Type B pancreatic cell (in vitro differentiated cells): ENCODE data around the gene NBEA. TPM values are rescaled to one million over a fixed set of nuclear protein-coding genes. Genes with fewer than 3 reads are reported as not detected.

ENCODE experiments used
- DNase-seq: peaks from one replicate; pipeline ENCODE4 v3.0.0; 2021; ENCODE audit warnings: mixed read lengths; ENCODE audit not compliant: unreplicated experiment; ENCODE audit errors: extremely low spot score
- H3K27ac Mint-ChIP-seq: 2 replicates; pipeline ENCODE4 v1.8.0; 2021; ENCODE audit warnings: mild to moderate bottlenecking, mixed read lengths
- H3K27me3 Mint-ChIP-seq: 2 replicates; pipeline ENCODE4 v1.8.0; 2021; ENCODE audit warnings: mixed read lengths
- H3K36me3 Mint-ChIP-seq: 2 replicates; pipeline ENCODE4 v1.8.0; 2021; ENCODE audit warnings: mixed read lengths
- H3K4me1 Mint-ChIP-seq: one replicate; pipeline ENCODE4 v1.8.0; 2021; ENCODE audit warnings: mixed read lengths; ENCODE audit not compliant: unreplicated experiment
- H3K4me3 Mint-ChIP-seq: 2 replicates; pipeline ENCODE4 v1.8.0; 2021; ENCODE audit warnings: mild to moderate bottlenecking, mixed read lengths
- H3K9me3 Mint-ChIP-seq: 2 replicates; pipeline ENCODE4 v1.8.0; 2021; ENCODE audit warnings: mixed read lengths
- CTCF ChIP-seq: fragments of 200-600 bp; sonication (generic); conservative IDR thresholded peaks from 2 replicates; pipeline ENCODE4 v1.5.0; 2021; ENCODE audit warnings: antibody characterized with exemption, mild to moderate bottlenecking
- total RNA-seq: library from RNA; stranded (reverse); gene quantifications from 2 replicates; pipeline ENCODE4 v1.2.1, GENCODE V29; 2021; ENCODE audit warnings: low replicate concordance

The NBEA gene
- total RNA-seq, 1 donor from 2014 or later = 20.8 TPM

- no peak for TF ChIP-seq CTCF
- Mint-ChIP-seq H3K36me3 (peaks cover 10% of the 10 kb centered on the region), H3K4me3 (no peak overlapping the region), H3K27ac (no peak overlapping the region), H3K4me1 (peaks cover 4% of the 10 kb centered on the region), H3K9me3 (no peaks in the 10 kb centered on the region), H3K27me3 (peaks cover 32% of the 10 kb centered on the region)
- DNase-seq = no peak
Observed at GRCh38 chr13:35518337-35518946, 576.4 kb downstream of the NBEA start.

GRCh38 chr13:35524171-35524570, 582.1 kb downstream of the NBEA start:
- Mint-ChIP-seq H3K9me3 (no peaks in the 10 kb centered on the region), H3K27me3 (peaks cover 18% of the 10 kb centered on the region), H3K4me1 (peaks cover 4% of the 10 kb centered on the region), H3K36me3 (peaks cover 13% of the 10 kb centered on the region), H3K4me3 (no peak overlapping the region), H3K27ac (no peak overlapping the region)
- no peak for TF ChIP-seq CTCF
- DNase-seq = no peak

- Mint-ChIP-seq H3K4me1 (peaks cover 13% of the 10 kb centered on the region), H3K36me3 (peaks cover 7% of the 10 kb centered on the region), H3K27me3 (peaks cover 7% of the 10 kb centered on the region), H3K27ac (no peak overlapping the region), H3K9me3 (no peaks in the 10 kb centered on the region), H3K4me3 (no peak overlapping the region)
- DNase-seq = no peak
- TF ChIP-seq CTCF = no peak
Observed at GRCh38 chr13:35526577-35526976, 584.5 kb downstream of the NBEA start.

- Mint-ChIP-seq H3K27me3 (peaks cover 3% of the 10 kb centered on the region), H3K4me1 (peaks cover 17% of the 10 kb centered on the region), H3K27ac (no peak overlapping the region), H3K9me3 (no peaks in the 10 kb centered on the region), H3K4me3 (no peak overlapping the region), H3K36me3 (peaks cover 3% of the 10 kb centered on the region)
- TF ChIP-seq CTCF = no peak
- DNase-seq = no peak
Observed at GRCh38 chr13:35527451-35527850, 585.4 kb downstream of the NBEA start.

GRCh38 chr13:35530147-35530546, 588.1 kb downstream of the NBEA start:
- H3K36me3 Mint-ChIP-seq = peaks cover 3% of the 10 kb centered on the region
- no peak overlapping the region for H3K4me3 Mint-ChIP-seq
- no peak for TF ChIP-seq CTCF
- peaks cover 18% of the 10 kb centered on the region for H3K4me1 Mint-ChIP-seq
- no peak overlapping the region for H3K27ac Mint-ChIP-seq
- peaks cover 5% of the 10 kb centered on the region for H3K27me3 Mint-ChIP-seq
- no peak for DNase-seq
- H3K9me3 Mint-ChIP-seq = no peaks in the 10 kb centered on the region

GRCh38 chr13:35530581-35530980, 588.5 kb downstream of the NBEA start:
- Mint-ChIP-seq H3K4me3 (no peak overlapping the region), H3K36me3 (peaks cover 3% of the 10 kb centered on the region), H3K4me1 (peaks cover 18% of the 10 kb centered on the region), H3K27me3 (peaks cover 5% of the 10 kb centered on the region), H3K27ac (no peak overlapping the region), H3K9me3 (no peaks in the 10 kb centered on the region)
- no peak for DNase-seq
- no peak for TF ChIP-seq CTCF
